ENCODE data around the gene NXT1.

NXT1 gene

DNA sequence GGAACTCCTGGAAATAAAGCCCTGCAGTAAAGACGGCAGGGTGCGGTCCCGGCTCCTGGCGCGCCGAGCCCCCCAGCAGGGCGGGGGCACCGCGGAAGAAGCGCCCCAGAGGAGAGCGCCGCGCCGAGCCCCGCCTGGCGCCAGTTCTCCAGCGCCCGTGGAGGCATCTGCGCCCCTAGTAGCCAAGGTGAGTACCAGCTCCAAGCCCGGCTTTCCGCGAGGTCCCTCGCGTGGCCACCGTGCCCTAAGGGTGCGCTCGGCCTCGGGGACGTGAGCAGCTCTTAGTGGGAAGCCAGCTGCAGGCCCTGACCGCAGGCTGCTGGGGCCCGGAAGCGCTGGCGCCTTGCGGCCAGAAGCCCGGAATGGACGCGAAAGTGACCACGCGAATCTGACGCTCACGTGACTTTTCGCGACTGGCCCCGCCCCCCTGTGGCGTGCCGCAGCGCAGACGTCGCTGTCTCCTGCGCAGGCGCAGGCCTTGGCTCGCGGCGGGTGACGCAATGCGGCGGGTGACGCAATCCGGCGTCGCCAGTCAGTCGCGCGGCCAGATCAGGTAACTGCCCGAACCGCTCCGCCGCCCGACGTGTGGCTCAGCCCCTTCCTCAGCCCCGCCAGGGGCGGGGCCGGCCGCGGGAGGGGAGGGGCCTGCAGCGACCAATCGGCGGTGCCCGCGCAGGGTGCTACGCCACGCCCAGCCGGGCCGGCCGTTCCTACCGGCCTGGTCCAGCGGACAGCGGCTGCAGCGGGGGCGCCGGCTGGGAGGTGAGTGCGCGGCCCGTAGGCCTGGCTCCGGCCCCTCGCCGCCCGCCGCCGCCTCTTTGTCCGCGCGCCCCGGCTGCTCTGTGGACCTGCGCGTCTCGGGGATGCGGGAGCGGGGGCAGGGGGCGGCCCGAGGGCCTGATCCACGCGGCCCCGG lies 11.1 kb downstream of the NXT1 start, which contains the start of gene GZF1:
GZF1 (plus strand) TSS at position 707 of the 916 bp plus-strand sequence. CDS start 2,202 bp downstream, outside the sequence.
- TF ChIP-seq, protein P1, sequence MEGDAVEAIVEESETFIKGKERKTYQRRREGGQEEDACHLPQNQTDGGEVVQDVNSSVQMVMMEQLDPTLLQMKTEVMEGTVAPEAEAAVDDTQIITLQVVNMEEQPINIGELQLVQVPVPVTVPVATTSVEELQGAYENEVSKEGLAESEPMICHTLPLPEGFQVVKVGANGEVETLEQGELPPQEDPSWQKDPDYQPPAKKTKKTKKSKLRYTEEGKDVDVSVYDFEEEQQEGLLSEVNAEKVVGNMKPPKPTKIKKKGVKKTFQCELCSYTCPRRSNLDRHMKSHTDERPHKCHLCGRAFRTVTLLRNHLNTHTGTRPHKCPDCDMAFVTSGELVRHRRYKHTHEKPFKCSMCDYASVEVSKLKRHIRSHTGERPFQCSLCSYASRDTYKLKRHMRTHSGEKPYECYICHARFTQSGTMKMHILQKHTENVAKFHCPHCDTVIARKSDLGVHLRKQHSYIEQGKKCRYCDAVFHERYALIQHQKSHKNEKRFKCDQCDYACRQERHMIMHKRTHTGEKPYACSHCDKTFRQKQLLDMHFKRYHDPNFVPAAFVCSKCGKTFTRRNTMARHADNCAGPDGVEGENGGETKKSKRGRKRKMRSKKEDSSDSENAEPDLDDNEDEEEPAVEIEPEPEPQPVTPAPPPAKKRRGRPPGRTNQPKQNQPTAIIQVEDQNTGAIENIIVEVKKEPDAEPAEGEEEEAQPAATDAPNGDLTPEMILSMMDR (IDR thresholded peaks at IDR 0.05; ENCODE audit: extremely low read depth, missing control alignments), result no peak
- DNase-seq (ENCODE audit: low spot score), result peak; percentile 99

DNA sequence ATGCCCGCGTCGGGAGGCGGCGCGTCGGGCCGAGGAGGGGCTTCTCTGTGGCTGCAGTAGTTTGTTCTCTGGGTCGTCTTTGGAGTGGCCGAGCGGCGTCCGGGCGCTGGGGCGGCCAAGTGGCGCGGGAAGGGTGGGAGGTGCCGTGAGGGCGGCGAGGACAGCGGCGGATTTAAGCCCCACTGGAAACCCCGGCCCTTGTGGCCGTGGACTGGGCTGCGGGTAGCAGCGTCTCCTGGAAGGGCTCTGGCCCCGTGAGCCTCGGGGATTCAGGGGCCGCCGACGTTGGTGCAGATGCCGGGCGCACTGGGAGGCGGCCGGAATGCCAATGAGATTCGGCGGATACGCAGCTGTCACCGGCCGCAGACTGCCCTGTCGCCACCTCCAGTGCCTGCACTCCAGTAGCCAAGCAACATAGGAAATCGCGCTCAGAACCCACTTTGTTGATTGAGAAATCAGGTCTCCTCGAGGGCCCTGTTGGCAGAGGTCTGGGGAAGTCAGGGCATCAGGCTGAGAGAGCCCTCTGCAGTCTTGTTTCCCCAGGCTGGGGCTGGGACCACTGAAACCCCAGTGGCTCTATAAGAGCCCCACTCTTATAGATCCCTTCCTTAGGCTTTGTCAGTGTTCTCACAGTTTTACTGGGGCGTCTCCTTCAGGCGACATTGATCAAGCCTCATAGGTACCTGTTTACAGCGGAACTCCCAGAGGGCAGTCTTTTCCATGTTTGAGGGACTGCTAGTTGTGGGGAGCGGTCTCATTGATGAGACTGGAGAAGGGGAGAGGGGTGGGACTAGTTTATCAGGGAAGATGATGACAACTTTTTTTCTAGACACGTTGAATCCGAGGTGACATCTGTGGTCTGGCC lies 12.0 kb downstream of the NXT1 start:
- TF ChIP-seq, protein P1 (IDR thresholded peaks at IDR 0.05; ENCODE audit: extremely low read depth, missing control alignments), result no peak
- peak; percentile 45 for DNase-seq (ENCODE audit: low spot score)

DNA sequence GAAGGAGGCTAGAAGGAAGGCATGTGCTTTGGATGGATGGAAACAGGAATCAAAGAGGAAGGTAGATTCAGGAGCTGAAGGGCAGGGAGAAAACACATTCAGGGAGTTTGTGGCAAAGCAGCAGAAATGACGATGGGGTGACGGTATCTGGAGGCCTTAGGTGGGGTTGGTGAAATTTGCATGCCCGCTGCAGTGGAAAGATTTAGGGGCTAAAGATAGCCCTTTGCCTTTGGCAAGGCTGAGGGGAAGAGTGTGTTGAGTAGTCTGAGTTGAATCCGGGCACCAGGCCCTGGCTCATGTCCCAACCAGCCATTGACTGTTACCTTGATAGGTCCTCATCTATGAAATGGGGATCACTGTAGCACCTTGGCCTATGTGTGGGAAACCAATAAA lies 12.7 kb downstream of the NXT1 start:
- DNase-seq (ENCODE audit: low spot score), result no peak
- TF ChIP-seq, protein P1 (IDR thresholded peaks at IDR 0.05; ENCODE audit: extremely low read depth, missing control alignments), result no peak

DNA sequence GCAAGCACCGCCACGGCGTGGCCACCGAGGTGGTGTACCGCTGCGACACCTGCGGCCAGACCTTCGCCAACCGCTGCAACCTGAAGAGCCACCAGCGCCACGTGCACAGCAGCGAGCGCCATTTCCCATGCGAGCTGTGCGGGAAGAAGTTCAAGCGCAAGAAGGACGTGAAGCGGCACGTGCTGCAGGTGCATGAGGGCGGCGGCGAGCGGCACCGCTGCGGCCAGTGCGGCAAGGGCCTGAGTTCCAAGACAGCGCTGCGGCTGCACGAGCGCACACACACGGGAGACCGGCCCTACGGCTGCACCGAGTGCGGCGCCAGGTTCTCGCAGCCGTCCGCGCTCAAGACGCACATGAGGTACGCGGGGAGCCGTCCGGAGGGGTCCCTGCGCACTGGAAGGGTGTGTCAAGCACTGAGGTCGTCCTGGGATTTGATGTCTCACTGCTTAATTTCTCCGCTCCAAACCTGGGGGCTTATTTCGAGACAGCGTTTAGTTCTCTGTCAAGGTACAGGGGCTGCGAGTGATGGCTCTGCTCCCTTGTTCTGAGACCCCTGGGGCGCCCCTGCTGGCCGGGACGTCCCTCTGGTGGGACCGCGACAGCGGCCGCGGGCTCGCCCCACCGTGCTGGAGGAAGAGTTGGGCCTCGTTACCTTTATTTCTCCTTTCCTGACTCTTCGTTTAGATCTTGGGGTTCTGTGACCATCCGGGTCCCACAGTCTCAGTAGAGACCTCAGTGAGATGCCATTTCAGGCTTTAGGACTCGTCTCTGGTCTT lies 15.0 kb downstream of the NXT1 start:
- DNase-seq (ENCODE audit: low spot score), result no peak
- TF ChIP-seq, protein P1 (IDR thresholded peaks at IDR 0.05; ENCODE audit: extremely low read depth, missing control alignments), result no peak

DNA sequence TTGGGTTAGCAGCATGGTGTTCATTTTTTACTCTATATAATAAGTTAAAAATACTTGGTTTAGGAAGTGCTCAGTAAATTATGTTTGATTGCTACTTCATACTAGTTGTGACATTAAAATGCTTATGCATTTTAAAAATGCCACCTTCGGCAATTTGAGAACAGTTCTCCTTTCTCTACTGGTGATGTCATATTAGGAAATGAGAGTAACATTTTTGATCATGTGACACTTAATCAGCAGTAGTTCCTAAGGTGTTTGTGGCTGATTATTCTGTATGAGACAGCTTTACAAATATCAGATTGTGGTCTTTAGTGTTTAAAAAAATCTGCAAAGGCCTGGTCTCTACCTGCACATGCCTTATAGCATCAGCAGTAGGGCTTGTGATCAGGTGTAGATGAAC lies 15.8 kb downstream of the NXT1 start:
- TF ChIP-seq, protein P1 (IDR thresholded peaks at IDR 0.05; ENCODE audit: extremely low read depth, missing control alignments), result no peak
- DNase-seq (ENCODE audit: low spot score), result peak; percentile 62

DNA sequence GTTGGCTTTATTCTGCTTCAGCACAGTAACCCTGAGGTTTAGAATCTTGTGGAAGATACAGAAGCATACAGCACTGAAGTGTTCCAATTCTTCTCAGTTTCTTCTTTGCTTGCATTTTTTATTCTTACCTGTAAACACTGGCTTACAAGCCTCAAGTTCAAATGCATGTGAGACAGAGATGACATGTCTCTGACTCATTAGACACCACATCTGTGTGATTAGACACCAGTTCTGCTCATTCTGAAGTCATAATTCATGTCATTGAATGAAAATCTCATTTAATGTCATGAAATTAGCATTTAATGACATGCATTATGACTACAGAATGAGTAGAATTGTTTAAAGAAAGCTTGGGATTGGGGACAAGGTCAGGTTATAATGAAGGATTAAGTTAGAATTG lies 17.2 kb downstream of the NXT1 start:
- DNase-seq (ENCODE audit: low spot score), result no peak
- TF ChIP-seq, protein P1 (IDR thresholded peaks at IDR 0.05; ENCODE audit: extremely low read depth, missing control alignments), result no peak
